WTC11 (cell line): Measurements from ENCODE around the gene SMYD3. TPM values are rescaled to one million over a fixed set of nuclear protein-coding genes. Genes with fewer than 3 reads are reported as not detected.

Experiments
- ATAC-seq: fragments of 200-7000 bp; cut with Tn5 transposase; 2 replicates; pipeline ENCODE4 v1.10.0; 2021; ENCODE audit warnings: mild to moderate bottlenecking, moderate library complexity
- CTCF ChIA-PET: fragments of 300-600 bp; sonication (Branson Sonifier 250); formaldehyde crosslinking; loops from one replicate; lab custom pipeline; 2021; ENCODE audit warnings: antibody characterized with exemption; lab: Charles Lee
- POLR2A ChIA-PET: fragments of 350-600 bp; sonication (Branson Sonifier 250); formaldehyde crosslinking; loops from one replicate; lab custom pipeline; 2021; ENCODE audit warnings: antibody characterized with exemption; lab: Charles Lee
- DNase-seq: peaks from one replicate; pipeline ENCODE4 v3.0.0; 2021; ENCODE audit warnings: low spot score
- H3K27ac Mint-ChIP-seq: 2 replicates; pipeline ENCODE4 v1.8.0; 2021; ENCODE audit warnings: mixed read lengths
- H3K27me3 Mint-ChIP-seq: 2 replicates; pipeline ENCODE4 v1.8.0; 2021; ENCODE audit warnings: low read depth, mild to moderate bottlenecking, moderate library complexity, mixed read lengths
- H3K36me3 Mint-ChIP-seq: 2 replicates; pipeline ENCODE4 v1.8.0; 2021; ENCODE audit warnings: mixed read lengths
- H3K4me1 Mint-ChIP-seq: 2 replicates; pipeline ENCODE4 v1.8.0; 2022; ENCODE audit warnings: mixed read lengths
- H3K4me3 Mint-ChIP-seq: 2 replicates; pipeline ENCODE4 v1.8.0; 2021; ENCODE audit warnings: mild to moderate bottlenecking, moderate library complexity, mixed read lengths
- H3K9me3 Mint-ChIP-seq: 2 replicates; pipeline ENCODE4 v1.8.0; 2021; ENCODE audit warnings: mixed read lengths
- AFF4 ChIP-seq: sonication (generic); formaldehyde crosslinking; IDR thresholded peaks from 2 replicates; pipeline ENCODE4 v1.8.1; 2023; ENCODE audit warnings: mild to moderate bottlenecking, missing genetic modification reagents, borderline replicate concordance
- CREM ChIP-seq: sonication (generic); formaldehyde crosslinking; IDR thresholded peaks from 2 replicates; pipeline ENCODE4 v1.8.1; 2022; ENCODE audit warnings: mild to moderate bottlenecking, missing genetic modification reagents, moderate library complexity
- FOXP4 ChIP-seq: sonication (generic); formaldehyde crosslinking; IDR thresholded peaks from 2 replicates; pipeline ENCODE4 v1.8.0; 2022; ENCODE audit warnings: mild to moderate bottlenecking, missing genetic modification reagents
- GRHL2 ChIP-seq: fragments of 250-450 bp; sonication (Bioruptor Pico); IDR thresholded peaks from 2 replicates; pipeline ENCODE4 v1.8.0; 2022; ENCODE audit warnings: mild to moderate bottlenecking, moderate library complexity; ENCODE audit not compliant: insufficient replicate concordance, severe bottlenecking
- GTF2I ChIP-seq: fragments of 250-450 bp; sonication (Bioruptor Pico); conservative IDR thresholded peaks from 2 replicates; pipeline ENCODE4 v1.4.0; 2021; ENCODE audit warnings: mild to moderate bottlenecking
- JAZF1 ChIP-seq: fragments of 250-450 bp; sonication (Bioruptor Pico); IDR thresholded peaks from 2 replicates; pipeline ENCODE4 v1.9.0; 2021; ENCODE audit warnings: moderate library complexity, mild to moderate bottlenecking, inconsistent platforms
- MAX ChIP-seq: sonication (generic); formaldehyde crosslinking; IDR thresholded peaks from 2 replicates; pipeline ENCODE4 v1.8.0; 2022; ENCODE audit warnings: mild to moderate bottlenecking, missing genetic modification reagents
- NR2C2 ChIP-seq: sonication (generic); formaldehyde crosslinking; IDR thresholded peaks from 2 replicates; pipeline ENCODE4 v1.8.0; 2022; ENCODE audit warnings: mild to moderate bottlenecking, missing genetic modification reagents
- RELA ChIP-seq: sonication (generic); formaldehyde crosslinking; IDR thresholded peaks from 2 replicates; pipeline ENCODE4 v1.8.1; 2022; ENCODE audit warnings: missing genetic modification reagents, mild to moderate bottlenecking, borderline replicate concordance
- SOX15 ChIP-seq: fragments of 250-450 bp; sonication (Bioruptor Pico); IDR thresholded peaks from 2 replicates; pipeline ENCODE4 v1.9.0; 2021; ENCODE audit warnings: mild to moderate bottlenecking
- SP1 ChIP-seq: sonication (generic); formaldehyde crosslinking; conservative IDR thresholded peaks from 2 replicates; pipeline ENCODE4 v1.8.1; 2022; ENCODE audit warnings: missing genetic modification reagents
- TEAD1 ChIP-seq: sonication (generic); formaldehyde crosslinking; IDR thresholded peaks from 2 replicates; pipeline ENCODE4 v1.8.0; 2022; ENCODE audit warnings: mild to moderate bottlenecking, missing genetic modification reagents
- TEAD4 ChIP-seq: sonication (generic); formaldehyde crosslinking; IDR thresholded peaks from 2 replicates; pipeline ENCODE4 v1.8.0; 2022; ENCODE audit warnings: mild to moderate bottlenecking, missing genetic modification reagents
- ZNF121 ChIP-seq: sonication (generic); formaldehyde crosslinking; IDR thresholded peaks from 2 replicates; pipeline ENCODE4 v1.8.0; 2023; ENCODE audit warnings: missing genetic modification reagents
- ZNF219 ChIP-seq: sonication (generic); formaldehyde crosslinking; IDR thresholded peaks from 2 replicates; pipeline ENCODE4 v1.8.0; 2023; ENCODE audit warnings: missing genetic modification reagents, mild to moderate bottlenecking, borderline replicate concordance
- total RNA-seq: library from RNA; stranded (reverse); gene quantifications from 3 replicates; pipeline ENCODE4 v1.2.3, GENCODE V29; 2021
- TF ChIP-seq, protein P1 (sequence below): sonication (generic); formaldehyde crosslinking; conservative IDR thresholded peaks from 2 replicates; pipeline ENCODE4 v1.8.1; 2022; ENCODE audit warnings: mild to moderate bottlenecking, missing genetic modification reagents
- TF ChIP-seq, protein P2 (sequence below): fragments of 250-450 bp; sonication (Bioruptor Pico); IDR thresholded peaks from 2 replicates; pipeline ENCODE4 v1.9.0; 2021; ENCODE audit warnings: mild to moderate bottlenecking
- TF ChIP-seq, protein P3 (sequence below): fragments of 250-450 bp; sonication (Bioruptor Pico); conservative IDR thresholded peaks from 2 replicates; pipeline ENCODE4 v1.9.0; 2021; ENCODE audit warnings: mild to moderate bottlenecking
- TF ChIP-seq, protein P4 (sequence below): sonication (generic); formaldehyde crosslinking; IDR thresholded peaks from 2 replicates; pipeline ENCODE4 v1.8.1; 2023; ENCODE audit warnings: mild to moderate bottlenecking, missing genetic modification reagents, moderate library complexity

SMYD3 gene
- total RNA-seq, 1 experiment from 2014 or later: 21.4 TPM

DNA sequence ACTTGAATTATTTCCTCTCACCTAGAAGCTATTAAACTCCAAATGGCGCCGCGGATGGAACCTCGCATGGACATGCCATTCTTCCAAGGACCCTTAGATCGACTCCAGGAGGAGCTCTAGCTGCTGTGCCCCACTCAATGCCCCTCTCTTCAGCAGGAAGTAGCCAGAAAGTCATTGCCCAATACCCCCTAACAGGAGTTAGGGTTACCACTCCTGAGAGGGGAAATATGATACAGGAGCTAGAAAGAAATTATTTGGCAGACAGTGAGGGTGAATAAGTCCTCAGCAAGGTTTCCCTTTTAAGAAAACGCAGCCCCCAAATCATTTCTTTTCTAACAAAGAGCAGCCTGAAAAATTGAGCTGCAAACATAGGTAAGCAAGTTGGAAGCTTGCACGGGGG is 30.4 kb upstream of the SMYD3 start:
- H3K9me3 Mint-ChIP-seq: peaks cover 2% of the 10 kb centered on the region
- DNase-seq (no peak), ATAC-seq (peak; percentile 30; the same call in 1 of the 2 replicates)
- no peak overlapping the region; the same call in 1 of the 2 replicates for H3K27ac Mint-ChIP-seq
- ChIA-PET CTCF (no interaction called here), POLR2A (no interaction called here)
- H3K36me3 Mint-ChIP-seq: peaks cover 13% of the 10 kb centered on the region
- peaks cover 6% of the 10 kb centered on the region for H3K4me1 Mint-ChIP-seq
- TF ChIP-seq, protein P1, sequence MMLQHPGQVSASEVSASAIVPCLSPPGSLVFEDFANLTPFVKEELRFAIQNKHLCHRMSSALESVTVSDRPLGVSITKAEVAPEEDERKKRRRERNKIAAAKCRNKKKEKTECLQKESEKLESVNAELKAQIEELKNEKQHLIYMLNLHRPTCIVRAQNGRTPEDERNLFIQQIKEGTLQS (CRISPR knock-in tag): no peak
- TF ChIP-seq NR2C2 (CRISPR knock-in tag): no peak
- TF ChIP-seq RELA: no peak
- no peak for TF ChIP-seq SOX15 (CRISPR knock-in tag)
- no peak overlapping the region for H3K4me3 Mint-ChIP-seq
- no peaks in the 10 kb centered on the region; the same call in 1 of the 2 replicates for H3K27me3 Mint-ChIP-seq

- Mint-ChIP-seq H3K36me3 (peaks cover 18% of the 10 kb centered on the region), H3K4me1 (peaks cover 6% of the 10 kb centered on the region), H3K4me3 (no peak overlapping the region), H3K27ac (no peak overlapping the region), H3K27me3 (peaks cover 2% of the 10 kb centered on the region; the same call in 1 of the 2 replicates), H3K9me3 (peaks cover 30% of the 10 kb centered on the region)
- CTCF ChIA-PET: interaction anchor here (0.6 to 2.4 kb wide), 2 partner anchors 9 to 36 kb away, joined by 5 to 7 read pairs; no protein-coding TSS in a partner anchor
- no peak for DNase-seq
- POLR2A ChIA-PET: no interaction called here
- TF ChIP-seq, protein P2, sequence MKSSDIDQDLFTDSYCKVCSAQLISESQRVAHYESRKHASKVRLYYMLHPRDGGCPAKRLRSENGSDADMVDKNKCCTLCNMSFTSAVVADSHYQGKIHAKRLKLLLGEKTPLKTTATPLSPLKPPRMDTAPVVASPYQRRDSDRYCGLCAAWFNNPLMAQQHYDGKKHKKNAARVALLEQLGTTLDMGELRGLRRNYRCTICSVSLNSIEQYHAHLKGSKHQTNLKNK (CRISPR knock-in tag): no peak
- no peak for TF ChIP-seq FOXP4
- TF ChIP-seq, protein P3, sequence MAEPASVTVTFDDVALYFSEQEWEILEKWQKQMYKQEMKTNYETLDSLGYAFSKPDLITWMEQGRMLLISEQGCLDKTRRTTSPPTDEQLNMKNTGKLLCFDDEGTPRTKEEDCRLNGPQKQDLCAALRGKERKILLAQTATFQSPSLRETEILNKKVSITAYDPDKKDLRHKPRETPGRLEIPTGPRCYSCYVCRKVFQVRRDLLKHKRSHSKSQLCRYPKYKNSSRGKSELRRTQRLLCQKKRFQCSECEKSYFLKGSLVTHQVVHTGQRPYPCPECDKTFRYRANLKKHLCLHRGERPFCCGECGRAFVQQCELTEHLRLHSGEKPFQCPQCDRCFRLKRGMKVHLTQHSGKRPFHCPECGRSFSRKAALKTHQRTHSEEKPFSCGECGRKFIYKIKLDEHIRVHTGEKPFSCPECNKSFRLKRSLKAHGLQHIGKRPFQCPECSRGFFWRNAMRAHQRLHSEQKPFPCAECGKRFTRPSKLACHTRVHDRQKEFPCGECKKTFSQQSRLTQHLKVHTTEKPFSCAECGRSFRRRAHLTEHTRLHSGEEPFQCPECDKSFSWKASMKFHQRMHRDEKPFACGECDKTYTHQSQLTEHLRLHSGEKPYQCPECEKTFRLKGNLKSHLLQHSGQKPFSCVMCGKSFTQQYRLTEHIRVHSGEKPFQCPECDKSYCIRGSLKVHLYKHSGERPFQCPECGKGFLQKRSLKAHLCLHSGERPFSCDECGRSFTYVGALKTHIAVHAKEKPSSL: no peak
- no peak for TF ChIP-seq TEAD4 (CRISPR knock-in tag)
- no peak for TF ChIP-seq MAX (CRISPR knock-in tag)
- TF ChIP-seq GTF2I: no peak
- no peak for TF ChIP-seq GRHL2 (CRISPR knock-in tag)
- TF ChIP-seq TEAD1 (CRISPR knock-in tag): no peak
- TF ChIP-seq, protein P4, sequence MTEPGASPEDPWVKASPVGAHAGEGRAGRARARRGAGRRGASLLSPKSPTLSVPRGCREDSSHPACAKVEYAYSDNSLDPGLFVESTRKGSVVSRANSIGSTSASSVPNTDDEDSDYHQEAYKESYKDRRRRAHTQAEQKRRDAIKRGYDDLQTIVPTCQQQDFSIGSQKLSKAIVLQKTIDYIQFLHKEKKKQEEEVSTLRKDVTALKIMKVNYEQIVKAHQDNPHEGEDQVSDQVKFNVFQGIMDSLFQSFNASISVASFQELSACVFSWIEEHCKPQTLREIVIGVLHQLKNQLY (CRISPR knock-in tag): no peak
- ATAC-seq: no peak
Observed at GRCh38 chr1:246534114-246534513, 27.0 kb upstream of the SMYD3 start.

- Mint-ChIP-seq H3K4me1 (peaks cover 6% of the 10 kb centered on the region), H3K9me3 (peaks cover 31% of the 10 kb centered on the region), H3K27ac (no peak overlapping the region), H3K36me3 (peaks cover 18% of the 10 kb centered on the region), H3K4me3 (no peak overlapping the region), H3K27me3 (peaks cover 3% of the 10 kb centered on the region; the same call in 1 of the 2 replicates)
- ATAC-seq: no peak
- CTCF ChIA-PET: interaction anchor here (2.4 kb wide), 1 partner anchor 35 kb away, joined by 7 read pairs; no protein-coding TSS in a partner anchor
- no peak for DNase-seq
- POLR2A ChIA-PET: no interaction called here
- no peak for TF ChIP-seq CREM (CRISPR knock-in tag)
- no peak for TF ChIP-seq SP1
- TF ChIP-seq AFF4 (CRISPR knock-in tag): no peak
- TF ChIP-seq TEAD4 (CRISPR knock-in tag): no peak
- no peak for TF ChIP-seq ZNF121 (CRISPR knock-in tag)
- no peak for TF ChIP-seq ZNF219 (CRISPR knock-in tag)
- TF ChIP-seq JAZF1 (CRISPR knock-in tag): no peak
Observed at GRCh38 chr1:246533371-246533905, 26.4 kb upstream of the SMYD3 start.
